Measurements from ENCODE around the gene ZNF33A.
"Not testable (repeated sequence)": the region's sequence is repeated elsewhere in the genome, so short reads cannot be mapped to it uniquely, and the experiment has no call there.

The ZNF33A gene

GRCh38 chr10:38010119-38010903, at the start of gene ZNF33A:
ZNF33A (plus strand) TSS chr10:38010675; CDS start chr10:38012342, 1,667 bp downstream.
- DNase-seq: peak; percentile 90 to 92

- no peak for DNase-seq
Observed at GRCh38 chr10:37965006-37965405, 45.5 kb upstream of the ZNF33A start.

- no peak for DNase-seq
Observed at GRCh38 chr10:37972396-37972795, 38.1 kb upstream of the ZNF33A start.

GRCh38 chr10:37975401-37975991, 35.0 kb upstream of the ZNF33A start:
- peak; percentile 34 to 61 for DNase-seq

GRCh38 chr10:37976091-37976879, 34.2 kb upstream of the ZNF33A start, which contains the start of gene ZNF25:
ZNF25 (minus strand) TSS chr10:37976647; CDS start chr10:37971722, 4,925 bp downstream.
- peak; percentile 98 for DNase-seq

GRCh38 chr10:37976880-37977203, 33.6 kb upstream of the ZNF33A start:
- DNase-seq: no peak

- DNase-seq: no peak
Observed at GRCh38 chr10:37991655-37992054, 18.8 kb upstream of the ZNF33A start.

- peak in 1 of 2 experiments; percentile 4 for DNase-seq
Observed at GRCh38 chr10:37992083-37992482, 18.4 kb upstream of the ZNF33A start.

GRCh38 chr10:37998920-37999319, 11.6 kb upstream of the ZNF33A start:
- not testable (repeated sequence) for DNase-seq

GRCh38 chr10:38000474-38000873, 10.0 kb upstream of the ZNF33A start:
- DNase-seq: not testable (repeated sequence)

GRCh38 chr10:38003026-38003425, 7.4 kb upstream of the ZNF33A start:
- no peak for DNase-seq

GRCh38 chr10:38003588-38003987, 6.9 kb upstream of the ZNF33A start:
- DNase-seq: no peak

- no peak for DNase-seq
Observed at GRCh38 chr10:38007551-38007950, 2.9 kb upstream of the ZNF33A start.

- DNase-seq: peak; percentile 33 to 65
Observed at GRCh38 chr10:38007991-38008390, 2.5 kb upstream of the ZNF33A start.

- DNase-seq: no peak
Observed at GRCh38 chr10:38016354-38016753, 5.9 kb downstream of the ZNF33A start.

- DNase-seq: not testable (repeated sequence)
Observed at GRCh38 chr10:38019124-38019523, 8.6 kb downstream of the ZNF33A start.

- peak in 1 of 2 experiments; percentile 8 for DNase-seq
Observed at GRCh38 chr10:38025283-38025682, 14.8 kb downstream of the ZNF33A start.

- no peak for DNase-seq
Observed at GRCh38 chr10:38027986-38028385, 17.5 kb downstream of the ZNF33A start.

GRCh38 chr10:38032886-38033285, 22.4 kb downstream of the ZNF33A start:
- DNase-seq: no peak

- peak; percentile 4 to 13 for DNase-seq
Observed at GRCh38 chr10:38038107-38038931, 27.8 kb downstream of the ZNF33A start.

- no peak for DNase-seq
Observed at GRCh38 chr10:38038932-38039245, 28.4 kb downstream of the ZNF33A start.

GRCh38 chr10:38043516-38043915, 33.0 kb downstream of the ZNF33A start:
- no peak for DNase-seq

- DNase-seq: no peak
Observed at GRCh38 chr10:38045129-38045528, 34.7 kb downstream of the ZNF33A start.

Data from AML-193 (cell line).